HepG2 (cell line): ENCODE measurements around the gene OR1F1. TPM values are rescaled to one million over a fixed set of nuclear protein-coding genes. Genes with fewer than 3 reads are reported as not detected.

ENCODE experiments used
- ATAC-seq: fragments of 200-7000 bp; cut with Tn5 transposase; 3 replicates; pipeline ENCODE4 v1.9.1; 2020; ENCODE audit warnings: mild to moderate bottlenecking, moderate library complexity
- BruUV-seq: library from RNA; stranded (reverse); fragments of 400-500 nt; replicated peaks from 2 replicates; lab custom pipeline; 2021; lab: Mats Ljungman, UMichigan
- CTCF ChIA-PET: fragments of 300-600 bp; formaldehyde crosslinking; extraction: SDS; loops from one replicate; lab custom pipeline; 2021; ENCODE audit warnings: low total read pairs, inconsistent platforms, low intra/inter-chr PET ratio; lab: Yijun Ruan, JAX
- POLR2A ChIA-PET: fragments of 350-600 bp; sonication (Branson Sonifier 250); formaldehyde crosslinking; loops from one replicate; lab custom pipeline; 2020; ENCODE audit warnings: antibody characterized with exemption, inconsistent platforms; lab: Yijun Ruan, JAX
- DNase-seq: peaks from one replicate; pipeline ENCODE4 v3.0.0-alpha.2; 2015; ENCODE audit warnings: low spot score
- FAIRE-seq: peaks from 3 replicates; lab custom pipeline; 2011; peaks lifted over from hg19 to GRCh38; lab: Jason Lieb, UNC
- H2AFZ ChIP-seq: one replicate; pipeline ENCODE4 v1.6.1; 2011; ENCODE audit warnings: low read length, inconsistent platforms
- H3K27ac ChIP-seq: fragments of 300-600 bp; 3 replicates; pipeline ENCODE4 v1.8.0; 2011; ENCODE audit warnings: mixed run types, mild to moderate bottlenecking, mixed read lengths, low read length, inconsistent platforms; ENCODE audit not compliant: insufficient read depth; ENCODE audit errors: extremely low read length
- H3K27me3 ChIP-seq, 2 experiments: fragments of 200-600 bp in 1 of 2; 2 replicates in 1 of 2; 3 replicates in 1 of 2; pipeline versions ENCODE4 v1.6.0 to v1.8.0; 2011; ENCODE audit warnings: low read length in 2 of 2, mild to moderate bottlenecking in 2 of 2, moderate library complexity in 2 of 2, inconsistent platforms in 1 of 2; ENCODE audit not compliant: insufficient read depth in 2 of 2, control insufficient read depth in 1 of 2
- H3K36me3 ChIP-seq, 2 experiments: fragments of 200-600 bp in 1 of 2; replicated peaks in 1 of 2; 2 replicates in 1 of 2; 3 replicates in 1 of 2; pipeline versions ENCODE4 v1.5.1 to v1.8.0; 2011; ENCODE audit warnings: low read length in 2 of 2, inconsistent platforms in 1 of 2; ENCODE audit not compliant: insufficient read depth in 2 of 2, control insufficient read depth in 1 of 2
- H3K4me1 ChIP-seq: 2 replicates; pipeline ENCODE4 v1.5.1; 2012; ENCODE audit warnings: low read length, inconsistent platforms; ENCODE audit not compliant: insufficient read depth
- H3K4me2 ChIP-seq: 2 replicates; pipeline ENCODE4 v1.6.0; 2011; ENCODE audit warnings: low read depth, low read length, inconsistent platforms
- H3K4me3 ChIP-seq, 3 experiments: fragments of 200-600 bp in 1 of 3; sonication (generic), shearing (Covaris generic) in 1 of 3; replicated peaks in 1 of 3; 2 replicates each; pipeline ENCODE4 v1.5.1; 2011 to 2016; ENCODE audit warnings: low read length in 3 of 3, inconsistent platforms in 2 of 3, low read depth in 2 of 3, mild to moderate bottlenecking in 2 of 3, control low read depth in 1 of 3, mixed read lengths in 1 of 3; ENCODE audit not compliant: insufficient read depth in 1 of 3
- H3K79me2 ChIP-seq: one replicate; pipeline ENCODE4 v1.6.1; 2011; ENCODE audit warnings: low read length, inconsistent platforms; ENCODE audit not compliant: insufficient read depth
- H3K9ac ChIP-seq: 2 replicates; pipeline ENCODE4 v1.6.0; 2011; ENCODE audit warnings: mild to moderate bottlenecking, low read depth, low read length, inconsistent platforms; ENCODE audit not compliant: insufficient read depth
- H3K9me3 ChIP-seq: 2 replicates; pipeline ENCODE4 v1.5.1; 2012; ENCODE audit warnings: mild to moderate bottlenecking, low read length
- H4K20me1 ChIP-seq: 2 replicates; pipeline ENCODE4 v1.6.0; 2011; ENCODE audit warnings: inconsistent platforms, mild to moderate bottlenecking, low read length, moderate library complexity; ENCODE audit not compliant: insufficient read depth
- CCAR2 ChIP-seq: fragments of 200-400 bp; formaldehyde crosslinking; optimal IDR thresholded peaks from 2 replicates; pipeline ENCODE3; 2018; ENCODE audit warnings: low read depth, mild to moderate bottlenecking, low read length, moderate library complexity
- FLYWCH1 ChIP-seq: sonication (generic); formaldehyde crosslinking; IDR thresholded peaks from 2 replicates; pipeline ENCODE4 v1.8.1; 2023; ENCODE audit warnings: mild to moderate bottlenecking, missing genetic modification reagents
- IRX3 ChIP-seq: sonication (generic); formaldehyde crosslinking; IDR thresholded peaks from 2 replicates; pipeline ENCODE4 v1.8.1; 2023; ENCODE audit warnings: mild to moderate bottlenecking, low read depth, missing genetic modification reagents, borderline replicate concordance
- RFX5 ChIP-seq: IDR thresholded peaks from 2 replicates; pipeline ENCODE4 v1.6.1; 2011; ENCODE audit warnings: low read depth, low read length, improper control_type of control experiment
- TCF7L2 ChIP-seq: IDR thresholded peaks from 2 replicates; pipeline ENCODE4 v1.6.1; 2011; ENCODE audit warnings: mild to moderate bottlenecking, low read depth, low read length, moderate library complexity
- ZNF10 ChIP-seq: sonication (generic); formaldehyde crosslinking; IDR thresholded peaks from 2 replicates; pipeline ENCODE4 v1.4.0; 2020; ENCODE audit warnings: mild to moderate bottlenecking, low read depth, missing genetic modification reagents, borderline replicate concordance
- ZNF17 ChIP-seq: sonication (generic); formaldehyde crosslinking; IDR thresholded peaks from 2 replicates; pipeline ENCODE4 v1.5.0; 2020; ENCODE audit warnings: mild to moderate bottlenecking, missing genetic modification reagents
- WGBS: methylation state at CpG from one replicate; pipeline ENCODE4 v1.1.6; 2017; ENCODE audit warnings: low lambda C conversion rate; 5-methylcytosine and 5-hydroxymethylcytosine counted together
- in situ Hi-C: cut with HindIII; loops from 2 replicates; pipeline ENCODE4 v1.10.0; 2017; ENCODE audit warnings: low pct_unique_long_range_greater_than_20kb; ENCODE audit not compliant: extremely low pct_ligation_motif_present
- intact Hi-C: fragments of 100-400 bp; cut with micrococcal nuclease; formaldehyde crosslinking; loops from one replicate; pipeline ENCODE4 v1.10.0; 2022; ENCODE audit not compliant: unreplicated experiment
- polyA plus RNA-seq, 8 experiments: library from polyadenylated mRNA; depleted of rRNA in 3 of 8; stranded (reverse) in 7 of 8; unstranded in 1 of 8; fragments of >200 nt; fragmentation: Illumina TruSeq in 4 of 8; extraction: Trizol in 4 of 8; gene quantifications; 2 replicates each; pipeline versions ENCODE4 v1.2.1 to v1.2.3, GENCODE V29; 2011 to 2016; ENCODE audit warnings: low read depth in 4 of 8, missing spikeins in 1 of 8, mixed read lengths in 1 of 8; ENCODE audit not compliant: insufficient read depth in 1 of 8
- total RNA-seq, 5 experiments: library from RNA; depleted of rRNA; stranded (reverse); fragments of >200 nt; fragmentation: Illumina TruSeq; extraction: Trizol; gene quantifications; 2 replicates each; pipeline ENCODE4 v1.2.3, GENCODE V29; 2016; ENCODE audit warnings: low read depth in 1 of 5
- TF ChIP-seq, protein P1 (sequence below): sonication (generic); formaldehyde crosslinking; IDR thresholded peaks from 2 replicates; pipeline ENCODE4 v1.4.0; 2020; ENCODE audit warnings: missing genetic modification reagents
- TF ChIP-seq, protein P2 (sequence below): sonication (generic); formaldehyde crosslinking; IDR thresholded peaks from 2 replicates; pipeline ENCODE4 v1.8.0; 2022; ENCODE audit warnings: missing genetic modification reagents, mild to moderate bottlenecking, borderline replicate concordance

Gene OR1F1
- total and polyA plus RNA-seq, 2 of the 13 experiments (the other 11 are each of a cell fraction or from before 2014, with no cell fraction given): 0.90 TPM; not detected in 1

DNA sequence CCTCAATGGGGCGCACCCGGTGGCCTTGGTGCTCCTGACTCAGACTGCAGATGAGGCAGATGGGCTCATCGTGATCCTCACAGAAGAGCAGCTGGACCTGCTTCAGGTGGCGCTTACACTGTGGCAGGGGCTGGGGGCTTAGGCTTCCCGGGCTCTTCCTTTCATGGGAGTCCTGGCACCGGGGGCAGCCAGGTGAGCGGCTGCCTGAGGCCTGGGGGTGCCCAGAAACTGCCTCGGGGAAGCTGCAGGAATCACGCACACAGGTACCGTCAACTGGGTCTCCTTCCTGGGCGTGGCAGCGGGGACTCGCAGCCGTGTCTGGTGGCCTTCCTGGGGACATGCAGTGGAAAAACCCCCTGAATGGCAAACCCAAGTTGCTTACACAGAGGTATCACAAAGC lies 61.4 kb downstream of the OR1F1 start (continued):
- TF ChIP-seq FLYWCH1 (CRISPR knock-in tag) (no peak), RFX5 (no peak), CCAR2 (no peak), TCF7L2 (no peak)
- TF ChIP-seq, protein P1, sequence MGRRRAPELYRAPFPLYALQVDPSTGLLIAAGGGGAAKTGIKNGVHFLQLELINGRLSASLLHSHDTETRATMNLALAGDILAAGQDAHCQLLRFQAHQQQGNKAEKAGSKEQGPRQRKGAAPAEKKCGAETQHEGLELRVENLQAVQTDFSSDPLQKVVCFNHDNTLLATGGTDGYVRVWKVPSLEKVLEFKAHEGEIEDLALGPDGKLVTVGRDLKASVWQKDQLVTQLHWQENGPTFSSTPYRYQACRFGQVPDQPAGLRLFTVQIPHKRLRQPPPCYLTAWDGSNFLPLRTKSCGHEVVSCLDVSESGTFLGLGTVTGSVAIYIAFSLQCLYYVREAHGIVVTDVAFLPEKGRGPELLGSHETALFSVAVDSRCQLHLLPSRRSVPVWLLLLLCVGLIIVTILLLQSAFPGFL (CRISPR knock-in tag): no peak
- TF ChIP-seq, protein P2, sequence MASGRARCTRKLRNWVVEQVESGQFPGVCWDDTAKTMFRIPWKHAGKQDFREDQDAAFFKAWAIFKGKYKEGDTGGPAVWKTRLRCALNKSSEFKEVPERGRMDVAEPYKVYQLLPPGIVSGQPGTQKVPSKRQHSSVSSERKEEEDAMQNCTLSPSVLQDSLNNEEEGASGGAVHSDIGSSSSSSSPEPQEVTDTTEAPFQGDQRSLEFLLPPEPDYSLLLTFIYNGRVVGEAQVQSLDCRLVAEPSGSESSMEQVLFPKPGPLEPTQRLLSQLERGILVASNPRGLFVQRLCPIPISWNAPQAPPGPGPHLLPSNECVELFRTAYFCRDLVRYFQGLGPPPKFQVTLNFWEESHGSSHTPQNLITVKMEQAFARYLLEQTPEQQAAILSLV: no peak
- TF ChIP-seq, all 625 proteins: peak for 0

DNA sequence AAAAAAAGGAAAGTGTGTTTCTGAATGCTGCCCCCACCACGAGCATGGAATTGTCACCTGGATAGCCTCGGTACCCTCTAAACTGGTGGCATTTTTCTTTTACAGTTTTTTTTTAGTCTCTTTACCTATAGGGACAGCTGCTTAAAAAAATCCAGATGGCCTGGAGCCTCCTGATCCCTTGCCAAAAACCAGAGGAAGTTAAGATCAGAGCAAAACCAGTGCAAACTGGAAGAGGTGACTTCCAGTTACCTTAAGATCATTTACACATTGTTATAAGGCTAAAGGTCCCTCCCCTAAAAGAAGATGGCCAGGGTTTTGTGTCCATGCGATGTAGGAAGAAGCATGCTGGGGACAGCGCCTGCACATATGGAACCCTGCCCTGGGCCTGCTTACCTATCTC lies 65.0 kb downstream of the OR1F1 start:
- no peaks in the 10 kb centered on the region for H3K79me2 ChIP-seq
- no peaks in the 10 kb centered on the region for H3K9me3 ChIP-seq
- H4K20me1 ChIP-seq: no peaks in the 10 kb centered on the region
- ATAC-seq (no peak), DNase-seq (no peak), FAIRE-seq (no peak)
- intact Hi-C loops (no loop called here), in situ Hi-C loops (no loop called here)
- H2AFZ ChIP-seq: no peak overlapping the region
- TF ChIP-seq ZNF10 (CRISPR knock-in tag) (no peak), IRX3 (CRISPR knock-in tag) (no peak), ZNF17 (CRISPR knock-in tag) (no peak)
- POLR2A ChIA-PET: no interaction called here
- peaks cover 11 to 53% of the 10 kb centered on the region in 2 experiments; a peak in 4 of 5 replicates for H3K27me3 ChIP-seq
- CTCF ChIA-PET: no interaction called here
- H3K9ac ChIP-seq: no peak overlapping the region
- BruUV-seq: no TSS peak
- 33% methylated on average over 4 of the region's 4 CpGs for WGBS
- H3K4me2 ChIP-seq: no peak overlapping the region
- no peak overlapping the region for H3K27ac ChIP-seq
- peaks cover 16% of the 10 kb centered on the region; the same call in 1 of the 2 replicates for H3K4me1 ChIP-seq
- no peak overlapping the region for H3K4me3 ChIP-seq
- H3K36me3 ChIP-seq: no peaks in the 10 kb centered on the region
